Heart left ventricle (tissue), 16 donors: Measurements from ENCODE around the gene LCNL1. TPM values are rescaled to one million over a fixed set of nuclear protein-coding genes. Genes with fewer than 3 reads are reported as not detected.

Source experiments
- ATAC-seq, 4 donors: fragments of 200-7000 bp; cut with Tn5 transposase; one replicate each; pipeline ENCODE4 v1.9.1; 2020 to 2022; ENCODE audit warnings: moderate library complexity in 4 of 4, mild to moderate bottlenecking in 3 of 4, moderate number of reproducible peaks in 1 of 4
- DNase-seq, 5 donors: peaks; one replicate each; pipeline ENCODE4 v3.0.0-alpha.2; 2020
- H3K27ac ChIP-seq, 12 donors: fragments of 200-600 bp; sonication (generic) in 4 of 12; one replicate each; pipeline versions ENCODE4 v1.5.0 to v1.8.0; 2016 to 2022; ENCODE audit warnings: mild to moderate bottlenecking in 2 of 12
- H3K27me3 ChIP-seq, 9 donors: fragments of 200-600 bp; sonication (generic) in 2 of 9; one replicate each; pipeline versions ENCODE4 v1.5.1 to v1.8.0; 2016 to 2022; ENCODE audit warnings: mild to moderate bottlenecking in 3 of 9
- H3K36me3 ChIP-seq, 9 donors: fragments of 200-600 bp; sonication (generic) in 2 of 9; one replicate each; pipeline versions ENCODE4 v1.5.0 to v1.8.0; 2018 to 2022; ENCODE audit warnings: mild to moderate bottlenecking in 2 of 9
- H3K4me1 ChIP-seq, 12 donors: fragments of 200-600 bp; sonication (generic) in 4 of 12; one replicate each; pipeline versions ENCODE4 v1.5.0 to v1.8.0; 2016 to 2022; ENCODE audit warnings: mild to moderate bottlenecking in 3 of 12
- H3K4me3 ChIP-seq, 12 donors: fragments of 200-600 bp; sonication (generic) in 4 of 12; one replicate each; pipeline versions ENCODE4 v1.5.0 to v1.8.0; 2017 to 2022; ENCODE audit warnings: mild to moderate bottlenecking in 9 of 12, moderate library complexity in 4 of 12
- H3K9me3 ChIP-seq, 12 donors: fragments of 200-600 bp; sonication (generic) in 4 of 12; one replicate each; pipeline versions ENCODE4 v1.5.0 to v1.8.0; 2016 to 2022; ENCODE audit warnings: mild to moderate bottlenecking in 1 of 12
- CTCF ChIP-seq, 12 donors: fragments of 200-600 bp; sonication (generic) in 4 of 12; IDR thresholded peaks; one replicate each; pipeline versions ENCODE4 v1.5.0 to v1.8.0; 2018 to 2022; ENCODE audit warnings: antibody characterized with exemption in 12 of 12, mild to moderate bottlenecking in 5 of 12
- POLR2A ChIP-seq, 2 donors: fragments of 450-650 bp; IDR thresholded peaks; one replicate each; pipeline ENCODE4 v1.6.1; 2017; ENCODE audit warnings: antibody characterized with exemption in 2 of 2, mild to moderate bottlenecking in 2 of 2, moderate library complexity in 2 of 2
- WGBS, 4 donors: extraction: QIAGEN DNeasy Blood & Tissue Kit in 2 of 4; methylation state at CpG; one replicate each; pipeline versions ENCODE4 v1.1.5 to v1.1.7; 2013 to 2018; 5-methylcytosine and 5-hydroxymethylcytosine counted together
- intact Hi-C, 10 donors: fragments of 100-400 bp; cut with DNase I; formaldehyde crosslinking; loops; one replicate each; pipeline versions ENCODE4 v1.11.1 to v1.14.2; 2022
- polyA plus RNA-seq, 2 donors: library from polyadenylated mRNA; stranded (reverse); fragments of 200-250 nt; gene quantifications; one replicate each; pipeline ENCODE4 v1.2.3, GENCODE V29; 2013
- total RNA-seq, 9 donors: library from RNA; depleted of rRNA in 2 of 9; stranded (reverse); fragments of >200 nt in 2 of 9; fragmentation: NEBNext Ultra II Directional in 3 of 9; extraction: Animal tissue kit (Norgen Biotek cat#: 25700) in 3 of 9; gene quantifications; one replicate each; pipeline versions ENCODE4 v1.1.0 to v1.2.4, GENCODE V29; 2016 to 2023
- donor health status: ischemic (EF 13 %, LVEDD 7.1; RV severe dilation, severe dysfunction).
- donor health status: healthy with polysubstance abuse.
- donor health status: DM: no; HTN: yes; CAD: no.
- donor health status: DM: no; HTN: no; CAD: no.
- donor health status: ischemic (EF 25% LVEDD 6.9; RV normal size, moderate dysfunction).
- donor health status: ischemic (EF 25% LVEDD 5.7; RV mildly dilated, moderate dysfunction).
- donor health status: healthy.
- donor health status: DM: yes; HTN: yes; CAD: no.
- donor health status: ischemic (EF 35%, LVEDD 5.7; RV mildly dilated, moderate dysfunction).
- donor health status: nonischemic (EF 11% LVEDD 7.7; RV severe dilation, severe dysfunction).
- donor health status: DM: yes; HTN: yes; CAD: no.
- donor health status: PGD.
- donor health status: ischemic (EF 29% LVEDD 5.4; RV normal size, mild dysfunction).
- donor health status: nonischemic (EF 23%, LVEDD 6.1; RV moderate dilation, normal function).

Gene LCNL1
- total and polyA plus RNA-seq, 11 donors: 0.14 to 14.9 (median 2.7) TPM

DNA sequence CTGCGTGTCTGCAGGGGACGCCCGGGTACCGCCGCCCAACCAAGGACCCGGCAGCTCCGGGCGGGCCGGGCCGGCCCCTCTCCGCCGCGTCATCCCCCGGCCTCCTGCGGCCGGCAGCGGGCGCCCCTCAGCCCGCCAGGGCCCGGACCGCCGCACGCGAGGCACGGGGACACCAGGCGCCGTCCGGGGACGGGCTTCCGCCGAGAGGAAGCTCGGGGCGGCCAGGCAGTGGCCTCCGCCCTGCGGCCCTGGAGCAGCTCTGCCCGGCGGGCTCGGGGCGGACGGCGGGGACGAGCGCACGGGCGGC is 38.6 kb upstream of the LCNL1 start:
- DNase-seq: no peak
- peak in 1 of 12 donors; percentile 46 for TF ChIP-seq CTCF (IDR thresholded peaks at IDR 0.05)
- no peak for TF ChIP-seq POLR2A (IDR thresholded peaks at IDR 0.05)
- peak in 3 of 4 donors; percentile 3 to 15 (median 15) for ATAC-seq
- peak overlapping the region; percentile 67 to 97 (median 92) for H3K4me3 ChIP-seq
- 0 to 3% (median 1%) methylated on average over 8 to 45 of the region's 45 CpGs for WGBS, 4 donors
- peaks cover 7 to 67% (median 37%) of the 10 kb centered on the region in 12 donors for H3K4me1 ChIP-seq
- H3K27ac ChIP-seq: peak overlapping the region; percentile 90 to 98 (median 97)
- H3K27me3 ChIP-seq: no peaks in the 10 kb centered on the region
- H3K36me3 ChIP-seq: peaks cover 7 to 42% (median 32%) of the 10 kb centered on the region in 9 donors
- intact Hi-C loops: loop anchor here in 9 of 10 donors (1.0 to 5.0 kb wide), 15 partner anchors 42 to 153 kb away; partner anchors contain the start of genes PHPT1 (in 5 of the 9), TMEM141 (in 5 of the 9), EDF1 (in 4 of the 9) and MAMDC4 (in 2 of the 9)
- no peaks in the 10 kb centered on the region for H3K9me3 ChIP-seq

DNA sequence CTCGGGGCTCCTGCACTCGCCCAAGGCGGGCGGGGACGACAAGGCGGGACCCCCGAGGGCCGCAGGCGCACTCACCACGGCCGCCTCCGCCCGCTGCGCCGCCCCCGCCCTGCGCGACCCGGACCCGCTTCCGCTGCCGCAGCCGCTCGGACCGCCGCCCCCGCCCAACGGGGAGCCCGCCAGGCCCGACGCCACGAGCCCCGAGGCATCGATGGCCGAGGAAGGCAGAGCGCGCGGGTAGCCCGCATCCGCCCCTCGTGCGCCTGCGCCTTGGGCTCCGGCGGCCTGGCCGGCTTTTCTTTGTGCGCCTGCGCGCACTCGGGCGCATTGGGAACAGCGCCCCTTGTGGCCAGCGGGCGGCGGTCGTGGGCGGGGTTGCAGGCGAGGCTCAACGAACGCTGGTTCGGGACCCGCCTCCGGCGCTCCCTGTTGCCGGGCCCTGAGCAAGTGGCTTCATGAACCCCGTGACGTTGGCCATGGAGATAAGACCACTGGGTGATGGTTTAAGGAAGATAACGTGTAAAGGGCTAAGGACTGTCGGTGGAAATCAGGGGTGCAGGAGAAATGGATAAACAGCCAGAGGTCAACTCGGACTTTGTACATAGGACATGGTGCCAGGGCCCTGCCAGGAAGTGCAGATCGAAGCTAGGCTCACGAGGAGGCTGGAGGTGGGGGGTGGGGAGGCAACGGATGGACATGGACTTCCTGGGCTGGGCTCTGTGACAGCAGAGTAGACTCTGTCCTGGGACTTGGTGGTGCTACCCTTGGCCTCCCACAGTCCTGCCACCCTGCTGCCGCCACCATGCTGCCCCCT is 38.1 kb upstream of the LCNL1 start, which contains the start of the genes C8G and FBXW5:
Gene C8G, plus strand, starts transcription at position 725 of the 814 bp plus-strand sequence. Its CDS starts 78 bp downstream, at position 803.
Gene FBXW5, minus strand, starts transcription at position 220 of the 814 bp plus-strand sequence. CDS start 655 bp downstream, outside the sequence.
- 4 to 18% (median 5%) methylated on average over 13 to 74 of the region's 74 CpGs for WGBS, 4 donors
- H3K4me3 ChIP-seq: peak within 1 kb of the TSS; percentile 67 to 97 (median 92)
- intact Hi-C loops: loop anchor here (1.0 to 5.0 kb wide), 21 partner anchors 38 to 154 kb away; partner anchors contain the start of genes TMEM141 (in 6 of the 10), PHPT1 (in 5 of the 10), EDF1 (in 4 of the 10) and PAXX (in 4 of the 10)
- DNase-seq (peak; percentile 96 to 99 (median 97)), ATAC-seq (peak; percentile 23 to 72 (median 67))
- H3K9me3 ChIP-seq: no peaks in the 10 kb centered on the region
- H3K27ac ChIP-seq: peak within 1 kb of the TSS; percentile 90 to 98 (median 97)
- H3K4me1 ChIP-seq: peaks cover 7 to 70% (median 40%) of the 10 kb centered on the region in 12 donors
- peaks cover 7 to 37% (median 32%) of the 10 kb centered on the region in 9 donors for H3K36me3 ChIP-seq
- TF ChIP-seq POLR2A (IDR thresholded peaks at IDR 0.05) (peak; percentile 59 to 84), CTCF (IDR thresholded peaks at IDR 0.05) (peak; percentile 90 to 100 (median 98))
- H3K27me3 ChIP-seq: no peaks in the 10 kb centered on the region

DNA sequence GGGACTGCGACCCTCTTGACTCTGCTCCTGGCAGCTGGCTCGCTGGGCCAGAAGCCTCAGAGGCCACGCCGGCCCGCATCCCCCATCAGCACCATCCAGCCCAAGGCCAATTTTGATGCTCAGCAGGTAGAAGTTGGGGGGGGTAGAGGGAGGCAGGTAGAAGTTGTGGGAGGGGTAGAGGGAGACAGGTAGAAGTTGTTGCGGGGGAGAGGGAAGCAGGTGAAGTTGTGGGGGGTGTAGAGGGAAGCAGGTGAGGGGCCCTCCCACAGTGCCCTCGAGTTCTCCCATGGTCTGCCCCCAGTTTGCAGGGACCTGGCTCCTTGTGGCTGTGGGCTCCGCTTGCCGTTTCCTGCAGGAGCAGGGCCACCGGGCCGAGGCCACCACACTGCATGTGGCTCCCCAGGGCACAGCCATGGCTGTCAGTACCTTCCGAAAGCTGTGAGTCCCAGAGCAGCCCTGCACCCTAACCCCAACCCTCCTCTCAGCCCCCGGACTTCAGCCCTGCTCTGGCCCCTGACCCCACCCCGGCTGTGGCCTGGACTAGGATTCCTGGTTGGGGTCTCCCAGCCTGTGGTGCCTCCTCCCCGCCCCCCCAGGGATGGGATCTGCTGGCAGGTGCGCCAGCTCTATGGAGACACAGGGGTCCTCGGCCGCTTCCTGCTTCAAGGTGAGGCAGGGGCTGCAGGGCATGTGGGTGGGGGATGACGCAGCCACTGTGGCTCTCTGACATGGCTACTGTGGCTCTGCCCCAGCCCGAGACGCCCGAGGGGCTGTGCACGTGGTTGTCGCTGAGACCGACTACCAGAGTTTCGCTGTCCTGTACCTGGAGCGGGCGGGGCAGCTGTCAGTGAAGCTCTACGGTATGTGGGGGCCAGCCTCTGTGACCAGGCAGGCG is 37.2 kb upstream of the LCNL1 start:
- Histone ChIP-seq H3K9me3 (no peaks in the 10 kb centered on the region), H3K36me3 (peaks cover 6 to 28% (median 26%) of the 10 kb centered on the region in 9 donors), H3K27me3 (no peaks in the 10 kb centered on the region), H3K4me1 (peaks cover 7 to 70% (median 40%) of the 10 kb centered on the region in 12 donors), H3K27ac (no peak overlapping the region), H3K4me3 (no peak overlapping the region)
- intact Hi-C loops: loop anchor here (2.0 to 5.0 kb wide), 11 partner anchors 37 to 155 kb away; partner anchors contain the start of genes PAXX (in 3 of the 10), PHPT1 (in 2 of the 10), TMEM141 (in 2 of the 10) and ABCA2 (in 1 of the 10)
- DNase-seq (peak in 1 of 5 donors; percentile 67), ATAC-seq (no peak)
- 88 to 91% (median 90%) methylated on average over 15 to 30 of the region's 30 CpGs for WGBS, 4 donors
- TF ChIP-seq CTCF (IDR thresholded peaks at IDR 0.05) (no peak), POLR2A (IDR thresholded peaks at IDR 0.05) (no peak)
